Sigmoid colon (tissue), 4 donors: ENCODE measurements around the gene GRHL1.

Source experiments
- POLR2A ChIP-seq, 2 donors: fragments of 450-650 bp; IDR thresholded peaks; one replicate each; pipeline ENCODE4 v1.6.1; 2016; ENCODE audit warnings: antibody characterized with exemption in 2 of 2, mild to moderate bottlenecking in 2 of 2, moderate library complexity in 2 of 2
- POLR2AphosphoS5 ChIP-seq, 4 donors: sonication (generic); formaldehyde crosslinking; IDR thresholded peaks; one replicate each; pipeline ENCODE4 v1.6.1; 2017; ENCODE audit warnings: antibody characterized with exemption in 4 of 4
- TF ChIP-seq, protein P1 (sequence below), 4 experiments: fragments of 450-650 bp in 3 of 4; fragments of 200-600 bp in 1 of 4; IDR thresholded peaks; one replicate each; pipeline ENCODE4 v1.5.1; 2016 to 2019; ENCODE audit warnings: antibody characterized with exemption in 4 of 4, mild to moderate bottlenecking in 3 of 4, moderate library complexity in 2 of 4

DNA sequence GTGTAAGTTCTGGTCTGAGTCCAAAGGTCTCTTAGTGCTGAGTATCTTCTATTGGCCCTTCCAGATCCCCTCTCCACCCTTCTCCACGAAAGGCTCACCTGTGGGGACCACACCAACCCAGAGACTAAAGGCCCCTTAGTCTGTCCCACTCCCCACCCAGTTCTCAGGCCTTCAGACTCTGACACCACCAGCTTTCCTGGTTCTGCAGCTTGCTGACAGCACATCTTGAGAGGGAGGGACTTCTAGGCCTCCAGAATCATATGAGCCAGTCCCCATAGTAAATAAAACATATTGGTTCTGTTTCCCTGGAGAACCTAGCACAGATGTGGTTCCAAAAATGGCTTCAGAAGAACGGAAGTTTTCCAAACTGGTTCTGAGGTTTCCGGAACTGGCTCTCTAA is 53.3 kb downstream of the GRHL1 start:
- TF ChIP-seq, protein P1, sequence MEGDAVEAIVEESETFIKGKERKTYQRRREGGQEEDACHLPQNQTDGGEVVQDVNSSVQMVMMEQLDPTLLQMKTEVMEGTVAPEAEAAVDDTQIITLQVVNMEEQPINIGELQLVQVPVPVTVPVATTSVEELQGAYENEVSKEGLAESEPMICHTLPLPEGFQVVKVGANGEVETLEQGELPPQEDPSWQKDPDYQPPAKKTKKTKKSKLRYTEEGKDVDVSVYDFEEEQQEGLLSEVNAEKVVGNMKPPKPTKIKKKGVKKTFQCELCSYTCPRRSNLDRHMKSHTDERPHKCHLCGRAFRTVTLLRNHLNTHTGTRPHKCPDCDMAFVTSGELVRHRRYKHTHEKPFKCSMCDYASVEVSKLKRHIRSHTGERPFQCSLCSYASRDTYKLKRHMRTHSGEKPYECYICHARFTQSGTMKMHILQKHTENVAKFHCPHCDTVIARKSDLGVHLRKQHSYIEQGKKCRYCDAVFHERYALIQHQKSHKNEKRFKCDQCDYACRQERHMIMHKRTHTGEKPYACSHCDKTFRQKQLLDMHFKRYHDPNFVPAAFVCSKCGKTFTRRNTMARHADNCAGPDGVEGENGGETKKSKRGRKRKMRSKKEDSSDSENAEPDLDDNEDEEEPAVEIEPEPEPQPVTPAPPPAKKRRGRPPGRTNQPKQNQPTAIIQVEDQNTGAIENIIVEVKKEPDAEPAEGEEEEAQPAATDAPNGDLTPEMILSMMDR (IDR thresholded peaks at IDR 0.05), result no peak
- TF ChIP-seq POLR2AphosphoS5 (IDR thresholded peaks at IDR 0.05), result no peak
- TF ChIP-seq POLR2A (IDR thresholded peaks at IDR 0.05), result no peak
